Calu3 (cell line): ENCODE results near the gene DUSP6. TPM values are rescaled to one million over a fixed set of nuclear protein-coding genes. Genes with fewer than 3 reads are reported as not detected.
A peak's percentile ranks its signal among the peaks of the same experiment; 100 is the strongest.

ENCODE experiments used
- Bru-seq: library from RNA; stranded (reverse); fragments of 400-500 nt; gene quantifications from one replicate; lab custom pipeline; 2021; lab: Mats Ljungman, UMichigan
- BruChase-seq, 2 experiments: library from RNA; stranded (reverse); fragments of 400-500 nt; gene quantifications; one replicate each; lab custom pipeline; 2021; lab: Mats Ljungman, UMichigan
- BruUV-seq: library from RNA; stranded (reverse); fragments of 400-500 nt; replicated peaks from 2 replicates; lab custom pipeline; 2021; lab: Mats Ljungman, UMichigan
- CTCF ChIA-PET: fragments of 300-600 bp; sonication (Branson Sonifier 250); formaldehyde crosslinking; loops from one replicate; lab custom pipeline; 2022; ENCODE audit warnings: antibody characterized with exemption; lab: Charles Lee
- DNase-seq: peaks from one replicate; pipeline ENCODE4 v3.0.0; 2022
- H3K27ac Mint-ChIP-seq: one replicate; pipeline ENCODE4 v1.8.0; 2022; ENCODE audit warnings: mixed read lengths; ENCODE audit not compliant: unreplicated experiment
- H3K27me3 Mint-ChIP-seq: one replicate; pipeline ENCODE4 v1.8.0; 2022; ENCODE audit warnings: mixed read lengths; ENCODE audit not compliant: unreplicated experiment
- H3K36me3 Mint-ChIP-seq: one replicate; pipeline ENCODE4 v1.8.0; 2022; ENCODE audit warnings: mild to moderate bottlenecking, moderate library complexity, mixed read lengths; ENCODE audit not compliant: insufficient read depth, unreplicated experiment
- H3K4me1 Mint-ChIP-seq: one replicate; pipeline ENCODE4 v1.8.0; 2022; ENCODE audit warnings: mild to moderate bottlenecking, low read depth, mixed read lengths; ENCODE audit not compliant: unreplicated experiment
- H3K4me3 Mint-ChIP-seq: one replicate; pipeline ENCODE4 v1.8.0; 2022; ENCODE audit warnings: mild to moderate bottlenecking, low read depth, moderate library complexity, mixed read lengths; ENCODE audit not compliant: unreplicated experiment
- H3K9me3 Mint-ChIP-seq: one replicate; pipeline ENCODE4 v1.8.0; 2022; ENCODE audit warnings: low read depth, mixed read lengths; ENCODE audit not compliant: unreplicated experiment
- intact Hi-C: fragments of 100-400 bp; cut with micrococcal nuclease; formaldehyde crosslinking; loops from one replicate; pipeline ENCODE4 v1.10.0; 2022; ENCODE audit not compliant: unreplicated experiment
- long read RNA-seq: library from polyadenylated mRNA; stranded (forward); transcript quantifications from one replicate; pipeline ENCODE4 v2.0.0, GENCODE V29; 2022
- total RNA-seq: library from RNA; stranded (reverse); gene quantifications from 2 replicates; pipeline ENCODE4 v1.2.3, GENCODE V29; 2022
- TF ChIP-seq, protein P1 (sequence below): fragments of 200-600 bp; IDR thresholded peaks from one replicate; pipeline ENCODE4 v1.8.0; 2022; ENCODE audit warnings: antibody characterized with exemption; ENCODE audit not compliant: unreplicated experiment

DUSP6 gene
- total RNA-seq: 108 TPM in 2 replicates
- percentile 99 among the genes with signal in this experiment for Bru-seq, nascent RNA
- percentile 75 among the genes with signal in this experiment for BruChase-seq, experiment 1, labeled RNA remaining after a 6-hour chase
- percentile 81 among the genes with signal in this experiment for BruChase-seq, experiment 2, labeled RNA remaining after a 2-hour chase
- long read RNA-seq, full-length matches to known transcripts: 65 of 83 reads
- long read RNA-seq, partial matches to known transcripts: 1 of 83 reads
- long read RNA-seq, other reads (novel, unspliced or antisense): 17 of 83 reads

DNA sequence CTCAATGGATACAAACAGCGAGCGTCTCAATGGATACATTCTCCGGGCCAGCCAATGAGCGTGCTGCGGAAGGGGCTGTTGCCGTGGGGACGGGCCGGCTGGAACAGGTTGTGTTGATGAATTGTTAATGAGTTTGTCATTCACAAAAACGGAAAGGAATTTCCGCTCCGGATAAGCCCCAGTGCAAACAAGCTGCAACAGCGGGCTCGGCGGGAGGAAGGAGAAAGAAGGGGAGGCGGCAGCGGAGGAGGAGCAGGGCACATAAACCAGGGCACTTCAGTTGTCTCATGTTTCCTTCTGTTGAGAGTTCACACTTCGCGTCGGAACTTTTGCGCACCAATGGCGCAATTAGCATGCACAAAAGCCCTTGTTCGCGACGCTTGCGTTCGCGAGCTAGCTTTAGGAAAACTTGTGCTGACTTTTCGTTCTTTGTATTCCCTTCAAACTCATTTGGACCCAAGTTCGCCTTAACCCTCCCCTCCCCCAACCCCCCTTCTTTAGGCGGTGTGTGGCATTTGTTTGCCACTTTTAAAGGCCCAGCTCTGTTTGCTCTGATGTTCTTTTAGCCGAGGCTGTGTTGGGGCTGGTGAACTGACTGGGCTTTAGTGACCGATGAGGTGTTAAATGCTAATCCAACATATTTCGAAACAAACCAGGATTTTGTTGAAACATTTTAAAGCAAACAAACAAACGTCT lies at the start of gene DUSP6:
Gene DUSP6 (minus strand): TSS at position 10 of the 696 bp plus-strand sequence. CDS start 462 bp downstream, outside the sequence.
- DNase-seq: peak; percentile 97
- intact Hi-C loops: loop anchor here (1.0 to 5.0 kb wide), 5 partner anchors 109 to 280 kb away; partner anchors contain the start of gene POC1B
- H3K27ac Mint-ChIP-seq: peak within 1 kb of the TSS; percentile 97
- H3K36me3 Mint-ChIP-seq: peaks cover 84% of the 10 kb centered on the region
- H3K27me3 Mint-ChIP-seq: no peaks in the 10 kb centered on the region
- CTCF ChIA-PET: interaction anchor here (1.0 to 3.6 kb wide), 14 partner anchors 23 to 333 kb away, joined by 3 to 17 read pairs (median 4); no protein-coding TSS in a partner anchor
- BruUV-seq: no TSS peak
- H3K9me3 Mint-ChIP-seq: no peaks in the 10 kb centered on the region
- peak within 1 kb of the TSS; percentile 90 for H3K4me3 Mint-ChIP-seq
- peaks cover 42% of the 10 kb centered on the region for H3K4me1 Mint-ChIP-seq
- TF ChIP-seq, protein P1, sequence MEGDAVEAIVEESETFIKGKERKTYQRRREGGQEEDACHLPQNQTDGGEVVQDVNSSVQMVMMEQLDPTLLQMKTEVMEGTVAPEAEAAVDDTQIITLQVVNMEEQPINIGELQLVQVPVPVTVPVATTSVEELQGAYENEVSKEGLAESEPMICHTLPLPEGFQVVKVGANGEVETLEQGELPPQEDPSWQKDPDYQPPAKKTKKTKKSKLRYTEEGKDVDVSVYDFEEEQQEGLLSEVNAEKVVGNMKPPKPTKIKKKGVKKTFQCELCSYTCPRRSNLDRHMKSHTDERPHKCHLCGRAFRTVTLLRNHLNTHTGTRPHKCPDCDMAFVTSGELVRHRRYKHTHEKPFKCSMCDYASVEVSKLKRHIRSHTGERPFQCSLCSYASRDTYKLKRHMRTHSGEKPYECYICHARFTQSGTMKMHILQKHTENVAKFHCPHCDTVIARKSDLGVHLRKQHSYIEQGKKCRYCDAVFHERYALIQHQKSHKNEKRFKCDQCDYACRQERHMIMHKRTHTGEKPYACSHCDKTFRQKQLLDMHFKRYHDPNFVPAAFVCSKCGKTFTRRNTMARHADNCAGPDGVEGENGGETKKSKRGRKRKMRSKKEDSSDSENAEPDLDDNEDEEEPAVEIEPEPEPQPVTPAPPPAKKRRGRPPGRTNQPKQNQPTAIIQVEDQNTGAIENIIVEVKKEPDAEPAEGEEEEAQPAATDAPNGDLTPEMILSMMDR: no peak

- DNase-seq: no peak
- TF ChIP-seq, protein P1: no peak
- H3K4me1 Mint-ChIP-seq: peaks cover 10% of the 10 kb centered on the region
- H3K9me3 Mint-ChIP-seq: no peaks in the 10 kb centered on the region
- no TSS peak for BruUV-seq
- H3K27ac Mint-ChIP-seq: no peak overlapping the region
- no peaks in the 10 kb centered on the region for H3K36me3 Mint-ChIP-seq
- CTCF ChIA-PET: interaction anchor here (0.6 kb wide), 1 partner anchor 129 kb away, joined by 3 read pairs; no protein-coding TSS in a partner anchor
- intact Hi-C loops: no loop called here
- H3K4me3 Mint-ChIP-seq: no peak overlapping the region
- no peaks in the 10 kb centered on the region for H3K27me3 Mint-ChIP-seq
Observed at GRCh38 chr12:89401433-89402058, 49.2 kb upstream of the DUSP6 start.

- no peaks in the 10 kb centered on the region for H3K9me3 Mint-ChIP-seq
- H3K27ac Mint-ChIP-seq: no peak overlapping the region
- H3K4me3 Mint-ChIP-seq: no peak overlapping the region
- DNase-seq: no peak
- H3K27me3 Mint-ChIP-seq: no peaks in the 10 kb centered on the region
- CTCF ChIA-PET: no interaction called here
- no peaks in the 10 kb centered on the region for H3K36me3 Mint-ChIP-seq
- H3K4me1 Mint-ChIP-seq: peaks cover 10% of the 10 kb centered on the region
- BruUV-seq: no TSS peak
- intact Hi-C loops: no loop called here
- TF ChIP-seq, protein P1: no peak
Observed at GRCh38 chr12:89400415-89400814, 48.1 kb upstream of the DUSP6 start.

DNA sequence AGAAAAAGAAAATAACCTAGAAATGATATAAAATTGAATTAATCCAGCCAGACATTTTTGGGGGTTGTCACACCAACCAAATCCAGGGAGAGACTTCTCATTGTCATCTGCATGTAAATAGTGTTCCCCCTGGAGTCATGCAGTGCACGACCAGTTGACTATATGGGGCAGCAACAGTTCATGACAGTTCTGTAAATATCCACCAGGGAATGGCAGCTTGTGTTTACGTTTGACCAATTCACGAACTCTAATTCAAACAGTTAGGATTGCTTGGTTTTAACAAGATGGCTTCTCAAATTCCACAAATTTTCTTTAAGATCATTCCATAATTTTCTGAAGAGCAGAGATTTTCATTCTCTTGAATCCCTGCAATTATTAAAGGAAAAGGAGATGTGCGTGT lies 43.4 kb upstream of the DUSP6 start:
- CTCF ChIA-PET: no interaction called here
- no peak for DNase-seq
- no peaks in the 10 kb centered on the region for H3K9me3 Mint-ChIP-seq
- H3K36me3 Mint-ChIP-seq: no peaks in the 10 kb centered on the region
- H3K27ac Mint-ChIP-seq: no peak overlapping the region
- no TSS peak for BruUV-seq
- no peaks in the 10 kb centered on the region for H3K27me3 Mint-ChIP-seq
- intact Hi-C loops: no loop called here
- H3K4me3 Mint-ChIP-seq: no peak overlapping the region
- H3K4me1 Mint-ChIP-seq: peaks cover 35% of the 10 kb centered on the region
- TF ChIP-seq, protein P1: no peak
